ENCODE measurements around the gene ATP9A.

ATP9A gene

GRCh38 chr20:51720384-51720783 is 47.8 kb downstream of the ATP9A start:
- in situ Hi-C loops (cut with HindIII; ENCODE audit: low pct_ligation_motif_present, low sequenced_read_pairs), result no loop called here
- Histone ChIP-seq H3K4me3 (ENCODE audit: low read depth, low read length) (no peak overlapping the region), H3K36me3 (replicated peaks) (no peaks in the 10 kb centered on the region), H3K27me3 (replicated peaks) (no peaks in the 10 kb centered on the region), H3K27ac (no peak overlapping the region)
- no peak for TF ChIP-seq CTCF (IDR thresholded peaks at IDR 0.05; ENCODE audit: low read depth, low read length, missing control alignments)
- DNase-seq, result no peak

GRCh38 chr20:51715856-51716185 is 52.4 kb downstream of the ATP9A start:
- in situ Hi-C loops (cut with HindIII; ENCODE audit: low pct_ligation_motif_present, low sequenced_read_pairs), result no loop called here
- TF ChIP-seq CTCF (IDR thresholded peaks at IDR 0.05; ENCODE audit: low read depth, low read length, missing control alignments), result no peak
- Histone ChIP-seq H3K4me3 (ENCODE audit: low read depth, low read length) (no peak overlapping the region), H3K27me3 (replicated peaks) (no peaks in the 10 kb centered on the region), H3K36me3 (replicated peaks) (no peaks in the 10 kb centered on the region), H3K27ac (no peak overlapping the region)
- no peak for DNase-seq

GRCh38 chr20:51715163-51715855 is 52.9 kb downstream of the ATP9A start:
- H3K27ac ChIP-seq, result no peak overlapping the region
- in situ Hi-C loops (cut with HindIII; ENCODE audit: low pct_ligation_motif_present, low sequenced_read_pairs), result no loop called here
- no peak for TF ChIP-seq CTCF (IDR thresholded peaks at IDR 0.05; ENCODE audit: low read depth, low read length, missing control alignments)
- no peak for DNase-seq
- H3K27me3 ChIP-seq (replicated peaks), result no peaks in the 10 kb centered on the region
- no peak overlapping the region for H3K4me3 ChIP-seq (ENCODE audit: low read depth, low read length)
- H3K36me3 ChIP-seq (replicated peaks), result no peaks in the 10 kb centered on the region

GRCh38 chr20:51713213-51713598 is 55.0 kb downstream of the ATP9A start:
- no peak overlapping the region for H3K4me3 ChIP-seq (ENCODE audit: low read depth, low read length)
- no peak for DNase-seq
- no peaks in the 10 kb centered on the region for H3K36me3 ChIP-seq (replicated peaks)
- no peak for TF ChIP-seq CTCF (IDR thresholded peaks at IDR 0.05; ENCODE audit: low read depth, low read length, missing control alignments)
- H3K27ac ChIP-seq, result no peak overlapping the region
- no peaks in the 10 kb centered on the region for H3K27me3 ChIP-seq (replicated peaks)
- in situ Hi-C loops (cut with HindIII; ENCODE audit: low pct_ligation_motif_present, low sequenced_read_pairs), result no loop called here

- Histone ChIP-seq H3K4me3 (ENCODE audit: low read depth, low read length) (no peak overlapping the region), H3K27me3 (replicated peaks) (no peaks in the 10 kb centered on the region), H3K27ac (no peak overlapping the region), H3K36me3 (replicated peaks) (no peaks in the 10 kb centered on the region)
- peak; percentile 21 for DNase-seq
- TF ChIP-seq CTCF (IDR thresholded peaks at IDR 0.05; ENCODE audit: low read depth, low read length, missing control alignments), result peak; percentile 83
- in situ Hi-C loops (cut with HindIII; ENCODE audit: low pct_ligation_motif_present, low sequenced_read_pairs), result no loop called here
These were observed 55.5 kb downstream of the ATP9A start for GRCh38 chr20:51712501-51713212.
